Measurements from ENCODE around the gene COL17A1. TPM values are rescaled to one million over a fixed set of nuclear protein-coding genes. Genes with fewer than 3 reads are reported as not detected.
A peak's percentile ranks its signal among the peaks of the same experiment; 100 is the strongest.

The COL17A1 gene
- total and polyA plus RNA-seq, 9 of the 15 experiments (the other 6 are each of a cell fraction or from before 2014, with no cell fraction given), result not detected

GRCh38 chr10:104121485-104122224 lies 36.0 kb upstream of the COL17A1 start, which contains the start of gene SFR1:
SFR1 (plus strand) TSS chr10:104122171; CDS start chr10:104122184, 13 bp downstream.
- POLR2A ChIA-PET, result interaction anchor here (0.6 to 2.3 kb wide), 12 partner anchors 10 to 732 kb away, joined by 3 to 10 read pairs (median 4); no protein-coding TSS in a partner anchor
- in situ Hi-C loops (cut with MboI), result no loop called here
- peak; percentile 95 for ATAC-seq
- peak; percentile 50 for TF ChIP-seq NFYB (IDR thresholded peaks at IDR 0.05; ENCODE audit: extremely low read depth, insufficient read length)
- TF ChIP-seq PREB (CRISPR knock-in tag; IDR thresholded peaks at IDR 0.05), result peak; percentile 74; the same call in 1 of the 2 replicates
- no peak for TF ChIP-seq JUNB (CRISPR knock-in tag; conservative IDR thresholded peaks at IDR 0.05)
- TF ChIP-seq HOXB6 (CRISPR knock-in tag; IDR thresholded peaks at IDR 0.05; ENCODE audit: borderline replicate concordance), result no peak
- TF ChIP-seq ZNF740 (CRISPR knock-in tag; IDR thresholded peaks at IDR 0.05), result peak; percentile 60; the same call in 1 of the 2 replicates
- TF ChIP-seq ZNF740 (tag; IDR thresholded peaks at IDR 0.05), result no peak
- no peak for TF ChIP-seq ZNF174 (CRISPR knock-in tag; IDR thresholded peaks at IDR 0.05)
- TF ChIP-seq ATF1 (CRISPR knock-in tag; IDR thresholded peaks at IDR 0.05), result no peak
- peak; percentile 83 for TF ChIP-seq ATF1 (tag; IDR thresholded peaks at IDR 0.05)
- TF ChIP-seq ELK1 (CRISPR knock-in tag; IDR thresholded peaks at IDR 0.05), result no peak
- peak; percentile 29 for TF ChIP-seq HMGN3 (IDR thresholded peaks at IDR 0.05; ENCODE audit: borderline replicate concordance, extremely low read depth, insufficient read length, low read depth, low read length)
- no peak for TF ChIP-seq PPARD (CRISPR knock-in tag; IDR thresholded peaks at IDR 0.05)
- peak; percentile 9; the same call in 1 of the 2 replicates for TF ChIP-seq ZBTB7A (IDR thresholded peaks at IDR 0.05; ENCODE audit: borderline replicate concordance, control insufficient read depth, low read depth, low read length)
- TF ChIP-seq KAT8 (IDR thresholded peaks at IDR 0.05; ENCODE audit: low read depth), result no peak
- no peak for TF ChIP-seq MED1 (CRISPR knock-in tag; IDR thresholded peaks at IDR 0.05; ENCODE audit: borderline replicate concordance)
- no peak for TF ChIP-seq ZNF324 (CRISPR knock-in tag; IDR thresholded peaks at IDR 0.05)

More at GRCh38 chr10:104121485-104122224, 36.0 kb upstream of the COL17A1 start, which contains the start of gene SFR1:
- CTCF ChIA-PET (ENCODE audit: low intra/inter-chr PET ratio), result no interaction called here
- H3K9me1 ChIP-seq (ENCODE audit: control insufficient read depth, insufficient read depth, low read length), result no peaks in the 10 kb centered on the region
- peak within 1 kb of the TSS; percentile 64 for H3K4me3 ChIP-seq
- H3K4me2 ChIP-seq (ENCODE audit: insufficient read depth, low read length), result peak within 1 kb of the TSS; percentile 88
- no TSS peak for BruUV-seq (replicated peaks)
- peaks cover 9% of the 10 kb centered on the region; the same call in 1 of the 3 replicates for H3K79me2 ChIP-seq (ENCODE audit: control insufficient read depth, insufficient read depth, low read length)
- FAIRE-seq, result peak; percentile 97
- peaks cover 0 to 7% of the 10 kb centered on the region in 2 experiments; a peak in 1 of 5 replicates for H3K4me1 ChIP-seq (replicated peaks in 1 of 2; ENCODE audit: control insufficient read depth in 2 of 2, insufficient read depth in 2 of 2, low read length in 2 of 2)
- under 1% methylated on average over 42 of the region's 67 CpGs for WGBS (ENCODE audit: insufficient coverage, low coverage, missing lambda C conversion rate)
- H3K9ac ChIP-seq (ENCODE audit: insufficient read depth in 1 of 2, low read depth in 2 of 2, low read length in 2 of 2), result peak within 1 kb of the TSS; percentile 89 to 94
- H2AFZ ChIP-seq (ENCODE audit: low read depth, low read length), result peak within 1 kb of the TSS; percentile 97
- DNase-seq (ENCODE audit: extremely low read depth in 1 of 4, low spot score in 3 of 4), result peak; percentile 91 to 96 (median 92)
- intact Hi-C loops (cut with micrococcal nuclease), result loop anchor here (2.0 to 5.0 kb wide), 6 partner anchors 86 to 233 kb away; partner anchors contain the start of genes CFAP58, SLK and STN1
- no peaks in the 10 kb centered on the region for H3K27me3 ChIP-seq (ENCODE audit: control insufficient read depth in 2 of 2, insufficient read depth in 2 of 2, low read length in 2 of 2)
- peak within 1 kb of the TSS; percentile 97 for H3K27ac ChIP-seq (ENCODE audit: extremely low read depth, low read depth, low read length)
- no peaks in the 10 kb centered on the region for H4K20me1 ChIP-seq (replicated peaks; ENCODE audit: control insufficient read depth, insufficient read depth, low read length)
- no peaks in the 10 kb centered on the region for H3K9me3 ChIP-seq (replicated peaks; ENCODE audit: control insufficient read depth, insufficient read depth, low read depth, low read length)
- H3K36me3 ChIP-seq (ENCODE audit: control insufficient read depth, insufficient read depth, low read length), result peaks cover 10% of the 10 kb centered on the region; the same call in 1 of the 3 replicates
